Mesenchymal stem cell (in vitro differentiated cells and primary cell): ENCODE measurements around the gene RAB27B.

Experiments
- DNase-seq: peaks from one replicate; pipeline ENCODE4 v3.0.0-alpha.2; 2013
- H2AFZ ChIP-seq: one replicate; pipeline ENCODE4 v1.6.1; 2013; ENCODE audit warnings: low read depth, mild to moderate bottlenecking, control low read depth, inconsistent platforms, low read length, moderate library complexity
- H2AK5ac ChIP-seq: 2 replicates; pipeline ENCODE4 v1.6.1; 2013; ENCODE audit warnings: low read length, moderate library complexity, mild to moderate bottlenecking, inconsistent platforms; ENCODE audit not compliant: severe bottlenecking
- H2BK120ac ChIP-seq: one replicate; pipeline ENCODE4 v1.6.1; 2013; ENCODE audit warnings: low read depth, mild to moderate bottlenecking, inconsistent platforms, low read length, moderate library complexity
- H2BK12ac ChIP-seq, 2 experiments: one replicate each; pipeline ENCODE4 v1.6.1; 2013; ENCODE audit warnings: inconsistent platforms in 2 of 2, low read length in 2 of 2, mild to moderate bottlenecking in 2 of 2, moderate library complexity in 2 of 2, control low read depth in 1 of 2
- H2BK15ac ChIP-seq: one replicate; pipeline ENCODE4 v1.6.1; 2013; ENCODE audit warnings: mild to moderate bottlenecking, low read depth, inconsistent platforms; ENCODE audit not compliant: poor library complexity, severe bottlenecking
- H2BK5ac ChIP-seq: 2 replicates; pipeline ENCODE4 v1.6.1; 2013; ENCODE audit warnings: low read depth, mild to moderate bottlenecking, low read length, control low read depth, inconsistent platforms; ENCODE audit not compliant: poor library complexity, severe bottlenecking
- H3K14ac ChIP-seq, 2 experiments: one replicate each; pipeline ENCODE4 v1.6.1; 2013; ENCODE audit warnings: inconsistent platforms in 2 of 2, low read length in 2 of 2, control low read depth in 1 of 2, mild to moderate bottlenecking in 1 of 2, moderate library complexity in 1 of 2
- H3K18ac ChIP-seq, 2 experiments: one replicate each; pipeline ENCODE4 v1.6.1; 2013; ENCODE audit warnings: inconsistent platforms in 2 of 2, low read length in 2 of 2, control low read depth in 1 of 2, low read depth in 1 of 2, mild to moderate bottlenecking in 1 of 2
- H3K23ac ChIP-seq, 2 experiments: one replicate each; pipeline ENCODE4 v1.6.1; 2013; ENCODE audit warnings: inconsistent platforms in 2 of 2, low read length in 2 of 2, mild to moderate bottlenecking in 2 of 2, moderate library complexity in 2 of 2, control low read depth in 1 of 2
- H3K27ac ChIP-seq: 2 replicates; pipeline ENCODE4 v1.5.1; 2013; ENCODE audit warnings: mild to moderate bottlenecking, moderate library complexity, low read length, control low read depth, inconsistent platforms; ENCODE audit not compliant: poor library complexity, severe bottlenecking
- H3K27me3 ChIP-seq, 2 experiments: 2 replicates each; pipeline versions ENCODE4 v1.6.1 to v1.7.0; 2013; ENCODE audit warnings: low read length in 2 of 2, mild to moderate bottlenecking in 2 of 2, moderate library complexity in 2 of 2, control low read depth in 1 of 2, inconsistent platforms in 1 of 2; ENCODE audit not compliant: control insufficient read depth in 1 of 2, insufficient read depth in 1 of 2
- H3K36me3 ChIP-seq, 2 experiments: 2 replicates each; pipeline versions ENCODE4 v1.6.1 to v1.7.0; 2013; ENCODE audit warnings: low read length in 2 of 2, control low read depth in 1 of 2, inconsistent platforms in 1 of 2, low read depth in 1 of 2, mild to moderate bottlenecking in 1 of 2; ENCODE audit not compliant: insufficient read depth in 2 of 2, control insufficient read depth in 1 of 2
- H3K4ac ChIP-seq, 2 experiments: one replicate each; pipeline ENCODE4 v1.6.1; 2013; ENCODE audit warnings: inconsistent platforms in 2 of 2, low read length in 2 of 2, mild to moderate bottlenecking in 2 of 2, moderate library complexity in 2 of 2, control low read depth in 1 of 2, low read depth in 1 of 2
- H3K4me1 ChIP-seq: 2 replicates; pipeline ENCODE4 v1.6.1; 2013; ENCODE audit warnings: low read depth, low read length, control low read depth; ENCODE audit not compliant: control insufficient read depth, insufficient read depth
- H3K4me2 ChIP-seq: 2 replicates; pipeline ENCODE4 v1.6.1; 2013; ENCODE audit warnings: low read length, mild to moderate bottlenecking, inconsistent platforms; ENCODE audit not compliant: poor library complexity, severe bottlenecking
- H3K4me3 ChIP-seq, 2 experiments: 2 replicates each; pipeline versions ENCODE4 v1.5.1 to v1.7.0; 2013; ENCODE audit warnings: low read length in 2 of 2, mild to moderate bottlenecking in 2 of 2, control low read depth in 1 of 2, low read depth in 1 of 2; ENCODE audit not compliant: insufficient read depth in 1 of 2
- H3K79me1 ChIP-seq: replicated peaks from 2 replicates; pipeline ENCODE4 v1.6.1; 2013; ENCODE audit warnings: mild to moderate bottlenecking, control low read depth, low read length, inconsistent platforms; ENCODE audit not compliant: poor library complexity, severe bottlenecking
- H3K9ac ChIP-seq: 2 replicates; pipeline ENCODE4 v1.7.0; 2013; ENCODE audit warnings: mild to moderate bottlenecking, low read length, moderate library complexity
- H3K9me3 ChIP-seq: 2 replicates; pipeline ENCODE4 v1.7.0; 2013; ENCODE audit warnings: mild to moderate bottlenecking, low read length; ENCODE audit not compliant: control insufficient read depth
- H4K8ac ChIP-seq: one replicate; pipeline ENCODE4 v1.6.1; 2013; ENCODE audit warnings: inconsistent platforms, mild to moderate bottlenecking, low read length, moderate library complexity
- H4K91ac ChIP-seq: one replicate; pipeline ENCODE4 v1.6.1; 2013; ENCODE audit warnings: mild to moderate bottlenecking, low read length, inconsistent platforms
- WGBS: methylation state at CpG from one replicate; pipeline ENCODE4 v1.1.7; 2013; ENCODE audit warnings: mixed read lengths; 5-methylcytosine and 5-hydroxymethylcytosine counted together

RAB27B gene

GRCh38 chr18:54888378-54888777, 60.1 kb downstream of the RAB27B start:
- no peak overlapping the region for H4K91ac ChIP-seq
- no peak overlapping the region for H3K27ac ChIP-seq
- no peak overlapping the region for H3K18ac ChIP-seq
- no peaks in the 10 kb centered on the region for H3K27me3 ChIP-seq
- no peak overlapping the region for H3K4me3 ChIP-seq
- no peak for DNase-seq
- H2BK5ac ChIP-seq = no peak overlapping the region
- H2BK15ac ChIP-seq = no peak overlapping the region
- H3K9ac ChIP-seq = peak overlapping the region; percentile 47
- H2AK5ac ChIP-seq = no peak overlapping the region
- WGBS = 100% methylated on average over 1 of the region's 2 CpGs
- no peaks in the 10 kb centered on the region for H3K4me1 ChIP-seq
- no peak overlapping the region for H3K14ac ChIP-seq
- H3K23ac ChIP-seq = no peak overlapping the region
- H3K79me1 ChIP-seq = no peaks in the 10 kb centered on the region
- no peaks in the 10 kb centered on the region for H3K36me3 ChIP-seq
- no peak overlapping the region for H3K4ac ChIP-seq
- no peaks in the 10 kb centered on the region for H3K9me3 ChIP-seq
- H3K4me2 ChIP-seq = no peak overlapping the region
- H2BK120ac ChIP-seq = no peak overlapping the region
- no peak overlapping the region for H4K8ac ChIP-seq
- no peak overlapping the region for H2BK12ac ChIP-seq
- no peak overlapping the region for H2AFZ ChIP-seq

- Histone ChIP-seq H3K27me3 (no peaks in the 10 kb centered on the region), H2AFZ (no peak overlapping the region), H3K79me1 (no peaks in the 10 kb centered on the region), H3K4me1 (no peaks in the 10 kb centered on the region), H2BK12ac (no peak overlapping the region), H2AK5ac (no peak overlapping the region), H3K9ac (peak overlapping the region; percentile 47), H3K4me3 (no peak overlapping the region), H2BK15ac (no peak overlapping the region), H3K23ac (no peak overlapping the region), H3K9me3 (no peaks in the 10 kb centered on the region), H3K4ac (no peak overlapping the region), H3K36me3 (no peaks in the 10 kb centered on the region), H3K14ac (no peak overlapping the region), H3K27ac (no peak overlapping the region), H2BK120ac (no peak overlapping the region), H2BK5ac (no peak overlapping the region), H3K18ac (no peak overlapping the region), H4K91ac (no peak overlapping the region), H4K8ac (no peak overlapping the region), H3K4me2 (no peak overlapping the region)
- WGBS = 70% methylated on average over 2 of the region's 2 CpGs
- DNase-seq = peak; percentile 57
These were observed 60.7 kb downstream of the RAB27B start for GRCh38 chr18:54888933-54889332.

- Histone ChIP-seq H4K8ac (no peak overlapping the region), H2BK120ac (no peak overlapping the region), H2AK5ac (no peak overlapping the region), H2BK5ac (no peak overlapping the region), H3K9me3 (no peaks in the 10 kb centered on the region), H2AFZ (no peak overlapping the region), H2BK15ac (no peak overlapping the region), H3K36me3 (no peaks in the 10 kb centered on the region), H2BK12ac (no peak overlapping the region), H3K14ac (no peak overlapping the region), H3K23ac (no peak overlapping the region), H3K4me3 (no peak overlapping the region), H3K4me1 (no peaks in the 10 kb centered on the region), H4K91ac (no peak overlapping the region), H3K9ac (no peak overlapping the region), H3K18ac (no peak overlapping the region), H3K27ac (no peak overlapping the region), H3K4ac (no peak overlapping the region), H3K27me3 (no peaks in the 10 kb centered on the region), H3K4me2 (no peak overlapping the region), H3K79me1 (no peaks in the 10 kb centered on the region)
- DNase-seq = no peak
These were observed 71.2 kb downstream of the RAB27B start for GRCh38 chr18:54899500-54899899.

- H3K4me3 ChIP-seq = no peak overlapping the region
- H4K91ac ChIP-seq = no peak overlapping the region
- H2AK5ac ChIP-seq = no peak overlapping the region
- no peak for DNase-seq
- H3K36me3 ChIP-seq = no peaks in the 10 kb centered on the region
- no peak overlapping the region for H2BK120ac ChIP-seq
- no peak overlapping the region for H2BK5ac ChIP-seq
- no peak overlapping the region for H2BK12ac ChIP-seq
- H3K4me1 ChIP-seq = no peaks in the 10 kb centered on the region
- no peaks in the 10 kb centered on the region for H3K9me3 ChIP-seq
- H2BK15ac ChIP-seq = no peak overlapping the region
- H3K79me1 ChIP-seq = no peaks in the 10 kb centered on the region
- no peak overlapping the region for H2AFZ ChIP-seq
- WGBS = 91% methylated on average over 2 of the region's 2 CpGs
- H3K27me3 ChIP-seq = no peaks in the 10 kb centered on the region
- H3K4me2 ChIP-seq = no peak overlapping the region
- H3K14ac ChIP-seq = no peak overlapping the region
- no peak overlapping the region for H3K18ac ChIP-seq
- H3K27ac ChIP-seq = no peak overlapping the region
- no peak overlapping the region for H4K8ac ChIP-seq
- no peak overlapping the region for H3K23ac ChIP-seq
- no peak overlapping the region for H3K4ac ChIP-seq
- H3K9ac ChIP-seq = no peak overlapping the region
These were observed 72.0 kb downstream of the RAB27B start for GRCh38 chr18:54900290-54900689.
